HG02623 (cell line): ENCODE results near the gene ROR2.

Experiments used
- ATAC-seq: cut with Tn5 transposase; IDR thresholded peaks from one replicate; pipeline ENCODE4 v1.9.1; 2021; ENCODE audit warnings: moderate library complexity; ENCODE audit not compliant: unreplicated experiment

ROR2 gene

GRCh38 chr9:91820126-91820750, 129.8 kb downstream of the ROR2 start:
- no peak for ATAC-seq

GRCh38 chr9:91818647-91819403, 131.2 kb downstream of the ROR2 start:
- ATAC-seq = no peak

GRCh38 chr9:91818225-91818585, 131.8 kb downstream of the ROR2 start:
- no peak for ATAC-seq

GRCh38 chr9:91817493-91818224, 132.4 kb downstream of the ROR2 start:
- ATAC-seq = no peak

GRCh38 chr9:91817106-91817492, 132.9 kb downstream of the ROR2 start:
- no peak for ATAC-seq

- no peak for ATAC-seq
Observed at GRCh38 chr9:91816356-91816755, 133.7 kb downstream of the ROR2 start.

GRCh38 chr9:91815896-91816295, 134.1 kb downstream of the ROR2 start:
- ATAC-seq = no peak

- ATAC-seq = no peak
Observed at GRCh38 chr9:91814753-91815152, 135.3 kb downstream of the ROR2 start.

- ATAC-seq = no peak
Observed at GRCh38 chr9:91814201-91814600, 135.8 kb downstream of the ROR2 start.

GRCh38 chr9:91813176-91813795, 136.7 kb downstream of the ROR2 start:
- ATAC-seq = no peak

- ATAC-seq = no peak
Observed at GRCh38 chr9:91812191-91812590, 137.8 kb downstream of the ROR2 start.

- no peak for ATAC-seq
Observed at GRCh38 chr9:91811024-91811909, 138.8 kb downstream of the ROR2 start.

- no peak for ATAC-seq
Observed at GRCh38 chr9:91810286-91810905, 139.6 kb downstream of the ROR2 start.

- ATAC-seq = no peak
Observed at GRCh38 chr9:91809581-91810285, 140.3 kb downstream of the ROR2 start.

GRCh38 chr9:91807643-91808246, 142.3 kb downstream of the ROR2 start:
- ATAC-seq = no peak

GRCh38 chr9:91805031-91805430, 145.0 kb downstream of the ROR2 start:
- no peak for ATAC-seq

- ATAC-seq = no peak
Observed at GRCh38 chr9:91803970-91804752, 145.9 kb downstream of the ROR2 start.

GRCh38 chr9:91803151-91803940, 146.7 kb downstream of the ROR2 start:
- no peak for ATAC-seq
